DND-41 (cell line): ENCODE results near the gene LTBP2.

Source experiments
- CTCF ChIP-seq: IDR thresholded peaks from 2 replicates; pipeline ENCODE4 v1.5.1; 2012; ENCODE audit warnings: borderline replicate concordance, low read length, moderate library complexity, mild to moderate bottlenecking; ENCODE audit not compliant: poor library complexity, severe bottlenecking; ENCODE audit errors: extremely low read depth
- EZH2 ChIP-seq: IDR thresholded peaks from 3 replicates; pipeline ENCODE4 v1.6.1; 2012; ENCODE audit warnings: borderline replicate concordance, low read depth, mild to moderate bottlenecking, moderate library complexity, low read length, inconsistent platforms; ENCODE audit not compliant: severe bottlenecking

GRCh38 chr14:74587363-74587707 lies 24.7 kb downstream of the LTBP2 start:
- no peak for TF ChIP-seq CTCF
- TF ChIP-seq EZH2, result no peak
